Testis (tissue), 3 donors: ENCODE measurements around the gene COX17. TPM values are rescaled to one million over a fixed set of nuclear protein-coding genes. Genes with fewer than 3 reads are reported as not detected.

ENCODE experiments used
- DNase-seq: peaks from one replicate; pipeline ENCODE4 v3.0.0-alpha.2; 2019
- H3K27ac ChIP-seq, 2 donors: fragments of 200-600 bp; sonication (generic); one replicate each; pipeline ENCODE4 v1.5.1; 2019
- H3K27me3 ChIP-seq: fragments of 200-600 bp; sonication (generic); one replicate; pipeline ENCODE4 v1.5.1; 2019
- H3K36me3 ChIP-seq: fragments of 200-600 bp; sonication (generic); one replicate; pipeline ENCODE4 v1.5.1; 2017; ENCODE audit warnings: low read depth; ENCODE audit errors: missing control alignments
- H3K4me1 ChIP-seq: fragments of 200-600 bp; sonication (generic); one replicate; pipeline ENCODE4 v1.5.1; 2019
- H3K4me3 ChIP-seq, 2 donors: fragments of 200-600 bp; sonication (generic); one replicate each; pipeline ENCODE4 v1.5.1; 2017 to 2019
- H3K9me3 ChIP-seq: fragments of 200-600 bp; sonication (generic); one replicate; pipeline ENCODE4 v1.5.1; 2017
- CTCF ChIP-seq, 3 experiments: fragments of 450-650 bp in 2 of 3; fragments of 200-600 bp in 1 of 3; sonication (generic) in 1 of 3; IDR thresholded peaks; one replicate each; pipeline ENCODE4 v1.5.1; 2016 to 2019; ENCODE audit warnings: antibody characterized with exemption in 3 of 3, mild to moderate bottlenecking in 2 of 3, moderate library complexity in 1 of 3
- POLR2A ChIP-seq: fragments of 450-650 bp; IDR thresholded peaks from one replicate; pipeline ENCODE4 v1.6.1; 2017; ENCODE audit warnings: antibody characterized with exemption, mild to moderate bottlenecking, moderate library complexity
- WGBS, 2 donors: methylation state at CpG; one replicate each; pipeline ENCODE4 v1.1.5; 2018; 5-methylcytosine and 5-hydroxymethylcytosine counted together
- intact Hi-C: fragments of 100-400 bp; cut with DNase I; formaldehyde crosslinking; loops from one replicate; pipeline ENCODE4 v1.15.1; 2023; ENCODE audit warnings: low total_unique reads
- polyA plus RNA-seq: library from polyadenylated mRNA; stranded (reverse); fragments of 350-450 nt; fragmentation: Illumina TruSeq; extraction: RNeasy Lipid Tissue Mini Kit (QIAGEN cat#74804); gene quantifications from one replicate; pipeline ENCODE4 v1.2.3, GENCODE V29; 2014; ENCODE audit warnings: low read depth, low replicate concordance; ENCODE audit not compliant: insufficient read depth
- total RNA-seq, 2 donors: library from RNA; depleted of rRNA; stranded (reverse); fragments of >200 nt; gene quantifications; one replicate each; pipeline ENCODE4 v1.2.3, GENCODE V29; 2016

Gene COX17
- total and polyA plus RNA-seq, 3 donors from 2014 or later = 35.4 to 81.7 (median 39.1) TPM

GRCh38 chr3:119663885-119664284, 13.3 kb downstream of the COX17 start:
- Histone ChIP-seq H3K9me3 (no peaks in the 10 kb centered on the region), H3K27ac (no peak overlapping the region), H3K27me3 (no peaks in the 10 kb centered on the region), H3K36me3 (no peaks in the 10 kb centered on the region), H3K4me1 (peaks cover 28% of the 10 kb centered on the region), H3K4me3 (no peak overlapping the region)
- 66 to 77% methylated on average over 2 of the region's 2 CpGs for whole genome bisulfite sequencing, 2 donors
- no peak for TF ChIP-seq POLR2A
- TF ChIP-seq CTCF (IDR thresholded peaks at IDR 0.05) = no peak
- no peak for DNase-seq
- intact Hi-C loops = no loop called here

GRCh38 chr3:119662604-119663373, 14.4 kb downstream of the COX17 start:
- 58 to 88% methylated on average over 1 of the region's 1 CpG for WGBS, 2 donors
- H3K4me1 ChIP-seq = peaks cover 28% of the 10 kb centered on the region
- H3K36me3 ChIP-seq = no peaks in the 10 kb centered on the region
- TF ChIP-seq CTCF (IDR thresholded peaks at IDR 0.05) (no peak), POLR2A (no peak)
- DNase-seq = peak; percentile 53
- no peaks in the 10 kb centered on the region for H3K9me3 ChIP-seq
- no peak overlapping the region for H3K4me3 ChIP-seq
- no peaks in the 10 kb centered on the region for H3K27me3 ChIP-seq
- intact Hi-C loops = no loop called here
- peak overlapping the region in 1 of 2 donors; percentile 19 for H3K27ac ChIP-seq

- Histone ChIP-seq H3K27me3 (no peaks in the 10 kb centered on the region), H3K4me3 (no peak within 1 kb of the TSS), H3K27ac (peak within 1 kb of the TSS; percentile 6 to 71), H3K36me3 (no peaks in the 10 kb centered on the region), H3K4me1 (peaks cover 28% of the 10 kb centered on the region), H3K9me3 (no peaks in the 10 kb centered on the region)
- WGBS, 2 donors = 55 to 72% methylated on average over 8 to 9 of the region's 9 CpGs
- no peak for DNase-seq
- TF ChIP-seq CTCF (IDR thresholded peaks at IDR 0.05) (no peak), POLR2A (no peak)
- intact Hi-C loops = no loop called here
Measured at GRCh38 chr3:119660474-119661440, 16.4 kb downstream of the COX17 start, which contains the start of gene POPDC2. TSS of gene POPDC2 (minus strand) at chr3:119660589. CDS start at chr3:119660423, 166 bp downstream.

- Histone ChIP-seq H3K27me3 (no peaks in the 10 kb centered on the region), H3K27ac (peak overlapping the region; percentile 6 to 33), H3K36me3 (no peaks in the 10 kb centered on the region), H3K4me3 (no peak overlapping the region), H3K4me1 (peaks cover 22% of the 10 kb centered on the region), H3K9me3 (no peaks in the 10 kb centered on the region)
- intact Hi-C loops = no loop called here
- no peak for DNase-seq
- WGBS, 2 donors = 86% methylated on average over 5 to 9 of the region's 9 CpGs
- TF ChIP-seq POLR2A (no peak), CTCF (IDR thresholded peaks at IDR 0.05) (no peak)
Measured at GRCh38 chr3:119659606-119660291, 17.5 kb downstream of the COX17 start.
